Fibroblast of villous mesenchyme (primary cell): ENCODE measurements around the gene SETMAR. TPM values are rescaled to one million over a fixed set of nuclear protein-coding genes. Genes with fewer than 3 reads are reported as not detected.

Experiments
- DNase-seq: peaks from one replicate; pipeline ENCODE4 v3.0.0-alpha.2; 2010; ENCODE audit warnings: low read depth
- H3K4me3 ChIP-seq: 2 replicates; pipeline ENCODE4 v1.5.1; 2011; ENCODE audit warnings: low read depth, mild to moderate bottlenecking, low read length
- total RNA-seq: library from RNA; depleted of rRNA; stranded (reverse); fragments of >200 nt; gene quantifications from 2 replicates; pipeline ENCODE4 v1.2.3, GENCODE V29; 2012
- TF ChIP-seq, protein P1 (sequence below): IDR thresholded peaks from 2 replicates; pipeline ENCODE4 v1.5.1; 2012; ENCODE audit warnings: low read depth, mild to moderate bottlenecking, low read length; ENCODE audit not compliant: insufficient read depth

SETMAR gene
- 9.1 and 11.3 TPM in 2 replicates for total RNA-seq

DNA sequence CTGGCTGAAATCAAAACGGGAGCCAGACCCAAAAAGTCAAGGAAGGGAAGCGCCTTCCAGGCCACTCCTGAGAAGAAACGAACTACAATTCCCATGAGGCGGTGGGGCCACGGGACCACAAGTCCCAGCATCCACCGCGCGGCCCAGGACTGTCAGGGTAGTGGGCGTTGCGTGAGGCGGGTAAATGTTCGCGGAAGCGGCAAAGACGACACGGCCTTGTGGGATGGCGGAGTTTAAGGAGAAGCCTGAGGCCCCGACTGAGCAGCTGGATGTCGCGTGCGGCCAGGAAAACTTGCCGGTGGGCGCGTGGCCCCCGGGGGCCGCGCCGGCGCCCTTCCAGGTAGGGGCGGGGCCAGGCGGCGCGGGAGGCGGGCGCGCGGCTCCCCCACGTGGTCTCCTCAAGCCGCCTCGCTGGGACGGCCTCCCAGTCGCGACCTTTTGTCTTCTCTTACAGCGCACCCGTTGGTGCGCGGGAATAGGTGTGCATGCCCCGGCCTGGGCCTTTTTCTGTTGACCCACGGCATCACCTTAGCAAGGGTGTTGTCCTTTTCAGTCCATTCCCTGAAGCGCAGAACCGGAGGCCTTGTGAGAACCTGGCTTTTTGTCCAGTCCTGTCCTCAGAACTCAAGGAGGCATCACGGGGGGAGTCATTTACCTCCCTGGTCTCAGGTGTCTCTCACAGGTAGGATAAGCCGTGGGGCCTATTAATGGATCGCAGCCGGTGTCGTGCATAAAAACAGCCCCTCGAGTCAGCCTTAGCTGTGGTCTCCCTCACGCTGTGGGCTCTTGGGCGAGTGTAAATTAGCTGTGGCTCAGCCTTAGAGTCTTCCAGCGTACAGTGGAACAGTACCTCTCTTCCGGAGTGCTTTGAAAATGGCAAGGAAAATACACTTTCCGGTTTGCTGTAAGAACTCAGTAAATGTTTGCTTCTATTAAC lies at the start of gene SETMAR:
Gene SETMAR, plus strand, starts transcription at position 183 of the 937 bp plus-strand sequence. Its CDS starts 2 bp downstream, at position 185.
- DNase-seq = peak; percentile 81
- H3K4me3 ChIP-seq = peak within 1 kb of the TSS; percentile 77
- TF ChIP-seq, protein P1, sequence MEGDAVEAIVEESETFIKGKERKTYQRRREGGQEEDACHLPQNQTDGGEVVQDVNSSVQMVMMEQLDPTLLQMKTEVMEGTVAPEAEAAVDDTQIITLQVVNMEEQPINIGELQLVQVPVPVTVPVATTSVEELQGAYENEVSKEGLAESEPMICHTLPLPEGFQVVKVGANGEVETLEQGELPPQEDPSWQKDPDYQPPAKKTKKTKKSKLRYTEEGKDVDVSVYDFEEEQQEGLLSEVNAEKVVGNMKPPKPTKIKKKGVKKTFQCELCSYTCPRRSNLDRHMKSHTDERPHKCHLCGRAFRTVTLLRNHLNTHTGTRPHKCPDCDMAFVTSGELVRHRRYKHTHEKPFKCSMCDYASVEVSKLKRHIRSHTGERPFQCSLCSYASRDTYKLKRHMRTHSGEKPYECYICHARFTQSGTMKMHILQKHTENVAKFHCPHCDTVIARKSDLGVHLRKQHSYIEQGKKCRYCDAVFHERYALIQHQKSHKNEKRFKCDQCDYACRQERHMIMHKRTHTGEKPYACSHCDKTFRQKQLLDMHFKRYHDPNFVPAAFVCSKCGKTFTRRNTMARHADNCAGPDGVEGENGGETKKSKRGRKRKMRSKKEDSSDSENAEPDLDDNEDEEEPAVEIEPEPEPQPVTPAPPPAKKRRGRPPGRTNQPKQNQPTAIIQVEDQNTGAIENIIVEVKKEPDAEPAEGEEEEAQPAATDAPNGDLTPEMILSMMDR = no peak

DNA sequence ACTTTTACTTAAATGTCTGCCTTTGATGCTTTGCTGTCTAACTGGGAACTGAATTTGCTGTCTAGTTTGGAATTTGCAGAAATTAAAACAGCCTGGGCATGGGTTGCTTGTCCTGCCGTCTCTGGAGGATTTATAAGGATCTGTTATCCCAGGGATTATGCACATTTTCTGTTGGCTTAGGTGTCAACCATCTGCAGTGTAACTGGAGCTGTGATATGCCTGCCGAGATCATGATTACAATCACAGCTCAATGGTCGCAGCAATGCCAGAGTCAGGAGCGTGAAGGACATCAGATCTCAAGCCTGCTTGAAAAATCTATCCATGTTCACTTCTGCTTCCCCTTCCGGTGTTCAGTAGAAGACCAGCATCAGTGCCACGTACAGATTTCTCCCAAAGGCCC lies 41.8 kb upstream of the SETMAR start:
- DNase-seq = no peak
- TF ChIP-seq, protein P1 = no peak
- H3K4me3 ChIP-seq = no peak overlapping the region

- H3K4me3 ChIP-seq = no peak overlapping the region
- TF ChIP-seq, protein P1 = no peak
- DNase-seq = no peak
These were observed 39.1 kb upstream of the SETMAR start for GRCh38 chr3:4264040-4264439.

GRCh38 chr3:4270720-4271119 lies 32.4 kb upstream of the SETMAR start:
- DNase-seq = no peak
- TF ChIP-seq, protein P1 = no peak
- no peak overlapping the region for H3K4me3 ChIP-seq

DNA sequence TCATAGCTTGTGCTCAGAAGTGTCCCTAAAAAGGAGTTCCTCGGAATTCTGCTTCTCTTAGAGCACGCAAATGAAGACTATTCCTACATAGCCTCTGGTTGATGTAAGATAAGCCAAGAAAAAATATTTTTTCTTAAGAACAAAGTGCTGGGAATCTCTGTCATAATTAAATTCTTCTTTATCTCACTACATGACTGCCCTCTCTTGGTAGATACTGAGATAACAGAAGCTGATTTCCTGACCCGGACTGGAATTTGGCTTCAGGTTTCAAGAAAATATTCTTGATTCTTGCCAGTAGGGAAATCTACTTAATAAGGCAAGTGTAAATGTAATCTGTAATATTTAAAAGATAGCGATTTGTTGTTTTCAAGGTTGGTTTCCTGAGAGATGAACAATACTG lies 31.3 kb upstream of the SETMAR start:
- TF ChIP-seq, protein P1 = peak; percentile 44
- peak; percentile 21 for DNase-seq

DNA sequence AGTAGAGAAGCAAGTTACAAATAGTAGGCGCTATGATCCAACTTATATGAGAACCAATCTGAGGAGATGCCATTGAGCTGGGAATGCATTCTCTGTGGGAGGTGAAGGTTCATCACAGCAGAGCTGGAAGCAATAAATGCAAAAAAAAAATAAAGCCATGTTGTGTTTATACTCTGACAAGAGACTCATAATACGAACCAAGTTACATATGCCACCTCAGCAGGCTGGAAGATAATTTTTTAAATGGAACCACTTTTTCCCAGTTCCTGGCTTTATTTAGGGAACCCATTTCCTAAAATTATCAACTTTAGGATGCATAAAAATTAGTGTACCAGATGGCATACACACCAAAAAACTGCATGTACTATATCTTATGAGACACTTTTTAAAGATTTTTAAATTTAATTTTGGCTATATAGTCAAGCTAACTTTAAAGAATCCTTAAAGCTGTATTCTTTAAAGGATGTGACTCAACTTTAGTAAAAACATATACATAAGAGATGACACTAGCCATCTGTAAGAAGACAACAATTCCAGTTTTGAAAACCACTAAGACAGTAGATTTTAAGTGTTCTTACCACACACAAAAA lies 23.6 kb upstream of the SETMAR start:
- TF ChIP-seq, protein P1 = no peak
- no peak for DNase-seq
- no peak overlapping the region for H3K4me3 ChIP-seq

More for the DNA sequence above, 31.3 kb upstream of the SETMAR start:
- no peak overlapping the region for H3K4me3 ChIP-seq
